ENCODE results near the gene IL17REL. TPM values are rescaled to one million over a fixed set of nuclear protein-coding genes. Genes with fewer than 3 reads are reported as not detected.
"Not testable (repeated sequence)": the region's sequence is repeated elsewhere in the genome, so short reads cannot be mapped to it uniquely, and the experiment has no call there.

The IL17REL gene
- total and polyA plus RNA-seq, 5 donors from 2014 or later, result 0.07 to 0.57 TPM; not detected in 3

DNA sequence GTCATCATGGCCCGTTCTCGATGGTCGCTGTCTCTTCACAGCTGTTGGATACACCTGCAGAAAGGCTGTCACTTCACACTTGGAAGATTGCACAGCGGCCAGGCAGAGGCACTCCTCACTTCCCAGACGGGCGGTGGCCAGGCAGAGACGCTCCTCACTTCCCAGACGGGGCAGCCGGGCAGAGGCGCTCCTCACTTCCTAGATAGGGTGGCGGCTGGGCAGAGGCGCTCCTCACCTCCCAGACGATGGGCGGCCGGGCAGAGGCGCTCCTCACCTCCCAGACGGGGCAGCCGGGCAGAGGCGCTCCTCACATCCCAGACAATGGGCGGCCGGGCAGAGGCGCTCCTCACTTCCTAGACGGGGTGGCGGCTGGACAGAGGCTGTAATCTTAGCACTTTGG, 22.7 kb downstream of the IL17REL start:
- not testable (repeated sequence) for H3K36me3 ChIP-seq (ENCODE audit: control insufficient read depth, insufficient read depth, low read length); H3K4me1 ChIP-seq (ENCODE audit: control insufficient read depth, insufficient read depth, low read length, poor library complexity, severe bottlenecking); H3K36me3 Mint-ChIP-seq; H3K4me1 Mint-ChIP-seq; DNase-seq; ATAC-seq (ENCODE audit: low read depth in 2 of 2); H3K27ac ChIP-seq (ENCODE audit: insufficient read depth, low read length, poor library complexity, severe bottlenecking); H3K27ac Mint-ChIP-seq; H3K4me3 ChIP-seq (ENCODE audit: low read depth, low read length)
- Mint-ChIP-seq H3K27me3 (peaks cover 25% of the 10 kb centered on the region), H3K9me3 (peaks cover 2 to 19% (median 10%) of the 10 kb centered on the region in 7 donors), H3K4me3 (peak overlapping the region in 1 of 4 donors; percentile 11)
- Histone ChIP-seq H3K27me3 (ENCODE audit: control insufficient read depth, insufficient read depth, low read length) (peaks cover 17% of the 10 kb centered on the region), H3K9me3 (ENCODE audit: control insufficient read depth in 2 of 2, low read length in 2 of 2) (peaks cover 20 to 28% of the 10 kb centered on the region in 2 experiments)

DNA sequence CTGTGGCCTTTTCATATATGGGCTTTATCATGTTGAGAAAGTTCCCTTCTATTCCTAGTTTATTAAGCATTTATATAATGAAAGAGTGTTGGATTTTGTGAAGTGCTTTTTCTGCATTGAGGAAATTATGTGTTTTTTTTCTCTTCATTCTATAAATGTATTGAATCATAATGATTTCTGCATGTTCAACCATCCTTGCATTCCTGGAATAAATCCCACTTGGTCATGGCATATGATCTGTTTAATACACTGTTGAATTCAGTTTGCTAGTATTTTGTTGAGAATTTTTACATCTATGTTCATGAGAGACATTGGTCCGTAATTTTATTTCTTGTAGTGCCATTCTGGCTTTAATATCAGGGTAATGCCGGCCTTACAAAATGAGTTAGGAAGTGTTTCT, 26.2 kb downstream of the IL17REL start:
- no peak overlapping the region for H3K4me3 ChIP-seq (ENCODE audit: low read depth, low read length)
- Mint-ChIP-seq H3K36me3 (peaks cover 6% of the 10 kb centered on the region), H3K4me3 (no peak overlapping the region), H3K27ac (peak overlapping the region in 1 of 3 donors; percentile 7), H3K9me3 (peaks cover 2 to 21% (median 10%) of the 10 kb centered on the region in 7 donors), H3K27me3 (peaks cover 39% of the 10 kb centered on the region), H3K4me1 (peaks cover 0 to 14% (median 4%) of the 10 kb centered on the region in 4 donors)
- H3K4me1 ChIP-seq (ENCODE audit: control insufficient read depth, insufficient read depth, low read length, poor library complexity, severe bottlenecking), result peaks cover 12% of the 10 kb centered on the region
- ATAC-seq (ENCODE audit: low read depth in 2 of 2), result no peak
- H3K27me3 ChIP-seq (ENCODE audit: control insufficient read depth, insufficient read depth, low read length), result peaks cover 21% of the 10 kb centered on the region
- H3K36me3 ChIP-seq (ENCODE audit: control insufficient read depth, insufficient read depth, low read length), result no peaks in the 10 kb centered on the region
- DNase-seq, result no peak
- no peak overlapping the region for H3K27ac ChIP-seq (ENCODE audit: insufficient read depth, low read length, poor library complexity, severe bottlenecking)
- H3K9me3 ChIP-seq (ENCODE audit: control insufficient read depth in 2 of 2, low read length in 2 of 2), result peaks cover 20 to 25% of the 10 kb centered on the region in 2 experiments

DNA sequence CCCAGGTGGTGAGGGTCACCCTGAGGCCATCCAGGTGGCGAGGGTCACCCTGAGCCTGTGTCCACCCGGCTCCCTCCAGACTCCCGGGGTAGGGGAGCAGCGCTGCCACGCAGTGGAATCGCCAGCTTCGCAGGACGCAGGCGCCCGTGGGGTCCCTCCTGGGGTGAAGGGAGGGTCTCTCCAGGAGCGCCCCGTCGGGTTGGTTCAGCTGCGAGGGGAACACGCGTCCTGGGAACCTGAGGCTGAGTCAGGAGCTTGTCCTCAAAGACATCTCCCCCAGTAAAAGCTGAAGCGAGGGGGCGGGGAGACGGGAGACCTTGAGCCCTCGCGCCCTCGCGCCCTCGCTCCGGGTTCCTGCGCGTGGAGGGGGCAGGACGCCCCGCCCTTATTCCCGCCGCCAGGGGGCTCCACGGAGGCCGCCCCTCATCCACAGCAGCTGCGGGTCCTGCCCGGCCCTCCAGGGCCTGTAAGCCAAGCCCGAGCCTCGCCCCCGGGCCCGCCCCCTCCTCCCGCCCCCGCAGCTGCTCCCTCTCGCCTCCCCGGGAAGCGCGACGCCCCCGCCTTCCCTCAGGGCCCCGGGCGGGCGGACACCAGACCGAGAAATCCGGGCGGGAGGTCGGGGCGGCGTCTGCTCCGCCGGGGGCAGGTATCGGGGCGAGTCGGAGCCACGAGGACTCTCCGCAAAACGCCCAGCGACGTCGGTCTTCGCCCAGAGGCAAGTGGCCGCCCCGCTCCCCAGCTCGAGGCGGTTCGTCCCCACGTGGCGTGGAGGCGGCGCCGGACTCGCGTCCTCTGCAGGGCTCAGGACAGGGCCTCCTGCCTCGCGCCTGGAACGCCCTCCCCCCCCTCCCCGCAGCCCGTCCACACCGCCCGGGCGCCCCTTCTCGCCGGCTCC, 29.2 kb downstream of the IL17REL start:
- Mint-ChIP-seq H3K27ac (no peak overlapping the region), H3K4me3 (peak overlapping the region in 2 of 4 donors; percentile 62 to 67), H3K36me3 (peaks cover 14% of the 10 kb centered on the region), H3K27me3 (peaks cover 37% of the 10 kb centered on the region), H3K4me1 (peaks cover 3 to 21% (median 9%) of the 10 kb centered on the region in 4 donors), H3K9me3 (peaks cover 4 to 24% (median 14%) of the 10 kb centered on the region in 7 donors)
- peak in 1 of 2 donors; percentile 39 for ATAC-seq (ENCODE audit: low read depth in 2 of 2)
- Histone ChIP-seq H3K4me3 (ENCODE audit: low read depth, low read length) (no peak overlapping the region), H3K36me3 (ENCODE audit: control insufficient read depth, insufficient read depth, low read length) (no peaks in the 10 kb centered on the region), H3K4me1 (ENCODE audit: control insufficient read depth, insufficient read depth, low read length, poor library complexity, severe bottlenecking) (peaks cover 12% of the 10 kb centered on the region), H3K27ac (ENCODE audit: insufficient read depth, low read length, poor library complexity, severe bottlenecking) (no peak overlapping the region), H3K9me3 (ENCODE audit: control insufficient read depth in 2 of 2, low read length in 2 of 2) (peaks cover 16 to 20% of the 10 kb centered on the region in 2 experiments), H3K27me3 (ENCODE audit: control insufficient read depth, insufficient read depth, low read length) (peaks cover 21% of the 10 kb centered on the region)
- DNase-seq, result no peak

DNA sequence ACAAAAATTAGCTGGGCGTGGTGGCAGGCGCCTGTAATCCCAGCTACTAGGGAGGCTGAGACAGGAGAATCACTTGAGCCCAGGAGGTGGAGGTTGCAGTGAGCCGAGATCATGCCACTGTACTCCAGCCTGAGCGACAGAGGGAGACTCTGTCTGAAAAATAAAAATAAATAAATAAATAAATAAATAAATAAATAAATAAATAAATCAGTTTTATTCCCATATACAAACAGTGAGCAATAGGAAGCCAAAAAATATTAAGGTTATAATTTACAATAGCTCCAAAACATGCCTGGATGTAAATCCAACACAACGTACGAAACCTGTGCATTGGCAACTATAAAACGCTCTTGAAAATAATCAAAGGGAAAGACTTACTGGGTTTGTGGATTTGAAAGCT, 30.8 kb downstream of the IL17REL start:
- H3K4me3 Mint-ChIP-seq, DNase-seq: not testable (repeated sequence)
- H3K36me3 Mint-ChIP-seq, result peaks cover 14% of the 10 kb centered on the region

DNA sequence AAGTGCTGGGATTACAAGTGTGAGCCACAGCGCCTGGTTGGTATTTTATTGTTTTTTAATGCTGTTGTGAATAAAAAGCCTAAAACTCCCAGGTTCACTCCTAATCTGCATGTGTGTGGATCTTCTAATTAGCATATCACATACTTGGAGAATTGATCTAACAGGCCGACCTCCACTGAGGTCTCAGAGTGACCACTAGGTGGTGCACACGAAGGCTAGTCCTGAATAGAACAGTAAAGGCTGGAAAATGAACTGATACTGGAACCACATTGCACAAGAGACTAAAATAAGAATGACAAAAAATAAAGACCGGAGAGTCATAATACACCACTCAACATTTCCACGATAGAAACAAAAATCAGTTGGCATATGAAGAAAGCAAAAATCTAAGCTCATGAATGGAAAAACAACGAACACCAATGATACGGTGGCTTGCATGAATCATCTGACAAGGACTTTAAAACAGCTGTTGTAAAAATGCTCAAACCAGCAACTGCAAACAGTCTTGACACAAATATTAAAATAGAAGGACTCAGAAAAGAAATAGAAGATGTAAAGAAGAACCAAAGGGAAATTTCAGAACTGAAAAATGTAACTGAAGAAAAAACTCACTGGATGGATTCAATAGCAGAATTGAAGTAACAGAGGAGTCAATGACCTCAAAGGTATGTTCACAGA, 32.8 kb downstream of the IL17REL start:
- Mint-ChIP-seq H3K4me1 (peaks cover 14 to 27% (median 23%) of the 10 kb centered on the region in 4 donors), H3K27me3 (peaks cover 20% of the 10 kb centered on the region), H3K9me3 (peaks cover 2 to 12% (median 8%) of the 10 kb centered on the region in 7 donors), H3K27ac (no peak overlapping the region), H3K36me3 (peaks cover 8% of the 10 kb centered on the region), H3K4me3 (peak overlapping the region in 1 of 4 donors; percentile 11)
- peaks cover 4% of the 10 kb centered on the region for H3K27me3 ChIP-seq (ENCODE audit: control insufficient read depth, insufficient read depth, low read length)
- ATAC-seq (ENCODE audit: low read depth in 2 of 2) (no peak), DNase-seq (peak in 1 of 3 donors; percentile 61)
- H3K4me3 ChIP-seq (ENCODE audit: low read depth, low read length), result no peak overlapping the region
- H3K9me3 ChIP-seq (ENCODE audit: control insufficient read depth in 2 of 2, low read length in 2 of 2), result peaks cover 0 to 4% of the 10 kb centered on the region in 2 experiments
- H3K4me1 ChIP-seq (ENCODE audit: control insufficient read depth, insufficient read depth, low read length, poor library complexity, severe bottlenecking), result peaks cover 24% of the 10 kb centered on the region
- no peak overlapping the region for H3K27ac ChIP-seq (ENCODE audit: insufficient read depth, low read length, poor library complexity, severe bottlenecking)
- H3K36me3 ChIP-seq (ENCODE audit: control insufficient read depth, insufficient read depth, low read length), result no peaks in the 10 kb centered on the region

More for the DNA sequence above, 30.8 kb downstream of the IL17REL start:
- peaks cover 4 to 23% (median 10%) of the 10 kb centered on the region in 4 donors for H3K4me1 Mint-ChIP-seq
- peaks cover 37% of the 10 kb centered on the region for H3K27me3 Mint-ChIP-seq
- Histone ChIP-seq H3K27me3 (ENCODE audit: control insufficient read depth, insufficient read depth, low read length) (peaks cover 18% of the 10 kb centered on the region), H3K4me1 (ENCODE audit: control insufficient read depth, insufficient read depth, low read length, poor library complexity, severe bottlenecking) (peaks cover 12% of the 10 kb centered on the region), H3K9me3 (ENCODE audit: control insufficient read depth in 2 of 2, low read length in 2 of 2) (peaks cover 16 to 19% of the 10 kb centered on the region in 2 experiments)
- ATAC-seq (ENCODE audit: low read depth in 2 of 2); H3K27ac ChIP-seq (ENCODE audit: insufficient read depth, low read length, poor library complexity, severe bottlenecking); H3K27ac Mint-ChIP-seq; H3K36me3 ChIP-seq (ENCODE audit: control insufficient read depth, insufficient read depth, low read length); H3K4me3 ChIP-seq (ENCODE audit: low read depth, low read length): not testable (repeated sequence)
- H3K9me3 Mint-ChIP-seq, result peaks cover 4 to 23% (median 14%) of the 10 kb centered on the region in 7 donors

DNA sequence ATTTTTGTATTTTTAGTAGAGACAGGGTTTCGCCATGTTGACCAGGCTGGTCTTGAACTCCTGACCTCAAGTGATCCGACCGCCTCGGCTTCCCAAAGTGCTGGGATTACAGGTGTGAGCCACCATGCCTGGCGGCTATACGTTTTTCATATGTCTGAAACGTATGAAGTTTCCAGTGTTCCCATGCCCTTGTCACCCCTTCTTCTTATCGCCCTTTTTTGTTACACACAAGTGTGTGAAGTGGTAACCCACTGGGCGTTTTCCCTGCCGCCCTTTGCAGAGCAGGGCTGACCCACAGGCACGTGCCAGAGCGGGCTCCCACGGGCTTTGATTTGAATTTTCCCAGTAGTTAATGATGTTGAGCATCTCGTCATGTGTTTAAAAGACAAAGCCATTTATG, 35.0 kb downstream of the IL17REL start:
- DNase-seq (no peak), ATAC-seq (ENCODE audit: low read depth in 2 of 2) (no peak)
- Mint-ChIP-seq H3K4me3 (no peak overlapping the region), H3K27me3 (peaks cover 11% of the 10 kb centered on the region), H3K9me3 (peaks cover 2 to 11% (median 8%) of the 10 kb centered on the region in 7 donors), H3K4me1 (peaks cover 14 to 21% (median 20%) of the 10 kb centered on the region in 4 donors), H3K27ac (no peak overlapping the region), H3K36me3 (peaks cover 8% of the 10 kb centered on the region)
- Histone ChIP-seq H3K27me3 (ENCODE audit: control insufficient read depth, insufficient read depth, low read length) (no peaks in the 10 kb centered on the region), H3K4me1 (ENCODE audit: control insufficient read depth, insufficient read depth, low read length, poor library complexity, severe bottlenecking) (peaks cover 12% of the 10 kb centered on the region), H3K27ac (ENCODE audit: insufficient read depth, low read length, poor library complexity, severe bottlenecking) (no peak overlapping the region), H3K36me3 (ENCODE audit: control insufficient read depth, insufficient read depth, low read length) (no peaks in the 10 kb centered on the region), H3K9me3 (ENCODE audit: control insufficient read depth in 2 of 2, low read length in 2 of 2) (peaks cover 0 to 4% of the 10 kb centered on the region in 2 experiments), H3K4me3 (ENCODE audit: low read depth, low read length) (no peak overlapping the region)

DNA sequence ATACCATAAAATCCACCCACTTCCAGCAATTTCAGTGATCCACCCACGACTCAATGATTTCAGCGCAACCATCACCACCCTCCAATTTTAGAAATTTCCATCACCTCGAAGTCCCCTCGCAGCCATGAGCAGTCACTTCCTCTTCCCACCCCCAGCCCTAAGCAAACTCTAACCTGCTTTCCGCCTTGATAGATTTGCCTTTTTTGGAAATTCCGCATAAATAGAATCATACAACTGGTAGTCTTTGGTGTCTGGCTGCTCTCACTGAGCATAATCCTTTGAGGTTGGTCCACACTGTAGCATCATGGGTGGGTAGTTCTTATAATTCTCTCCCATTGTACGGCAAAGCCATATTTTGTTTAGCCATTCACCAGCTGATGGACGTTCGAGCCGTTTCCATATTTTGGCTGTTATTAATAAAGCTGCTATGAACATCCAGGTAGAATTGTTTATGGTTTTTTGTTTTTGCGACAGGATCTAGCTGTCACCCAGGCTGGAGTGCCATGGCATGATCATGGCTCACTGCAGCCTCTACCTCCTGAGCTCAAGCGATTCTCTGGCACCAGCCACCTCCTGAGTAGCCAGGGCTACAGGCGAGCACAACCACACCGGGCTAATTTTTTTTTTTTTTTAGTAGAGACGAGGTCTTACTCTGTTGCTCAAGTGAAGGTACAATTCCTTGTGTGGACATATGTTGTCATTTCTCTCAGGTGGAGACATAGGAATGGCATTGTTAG, 36.0 kb downstream of the IL17REL start:
- no peaks in the 10 kb centered on the region for H3K27me3 ChIP-seq (ENCODE audit: control insufficient read depth, insufficient read depth, low read length)
- Mint-ChIP-seq H3K36me3 (peaks cover 8% of the 10 kb centered on the region), H3K4me3 (peak overlapping the region in 2 of 4 donors; percentile 40 to 49), H3K9me3 (peaks cover 2 to 11% (median 8%) of the 10 kb centered on the region in 7 donors), H3K27ac (peak overlapping the region; percentile 31 to 84 (median 62)), H3K27me3 (peaks cover 7% of the 10 kb centered on the region), H3K4me1 (peaks cover 14 to 21% (median 19%) of the 10 kb centered on the region in 4 donors)
- peaks cover 20% of the 10 kb centered on the region for H3K4me1 ChIP-seq (ENCODE audit: control insufficient read depth, insufficient read depth, low read length, poor library complexity, severe bottlenecking)
- no peaks in the 10 kb centered on the region for H3K36me3 ChIP-seq (ENCODE audit: control insufficient read depth, insufficient read depth, low read length)
- peak in 2 of 3 donors; percentile 18 to 58 for DNase-seq
- peak; percentile 42 to 51 for ATAC-seq (ENCODE audit: low read depth in 2 of 2)
- peak overlapping the region; percentile 64 for H3K27ac ChIP-seq (ENCODE audit: insufficient read depth, low read length, poor library complexity, severe bottlenecking)
- H3K4me3 ChIP-seq (ENCODE audit: low read depth, low read length), result no peak overlapping the region
- peaks cover 0 to 4% of the 10 kb centered on the region in 2 experiments for H3K9me3 ChIP-seq (ENCODE audit: control insufficient read depth in 2 of 2, low read length in 2 of 2)
